Erythroblast (primary cell): ENCODE results near the gene SPINK6.

Source experiments
- GATA1 ChIP-seq: IDR thresholded peaks from 2 replicates; pipeline ENCODE4 v1.6.1; 2011; ENCODE audit warnings: low read depth, mild to moderate bottlenecking, control low read depth, low read length, moderate library complexity
- POLR2A ChIP-seq: IDR thresholded peaks from 2 replicates; pipeline ENCODE4 v1.6.1; 2011; ENCODE audit warnings: mild to moderate bottlenecking, low read length

GRCh38 chr5:148206620-148207019 is 3.8 kb downstream of the SPINK6 start:
- TF ChIP-seq POLR2A: no peak
- no peak for TF ChIP-seq GATA1
